Left ventricle myocardium inferior (tissue), 1 donor: ENCODE measurements around the gene IGSF9B. TPM values are rescaled to one million over a fixed set of nuclear protein-coding genes. Genes with fewer than 3 reads are reported as not detected.
"Not testable (repeated sequence)": the region's sequence is repeated elsewhere in the genome, so short reads cannot be mapped to it uniquely, and the experiment has no call there.

ENCODE experiments used
- DNase-seq: peaks from one replicate; pipeline ENCODE4 v3.0.0-alpha.2; 2020
- H3K27ac ChIP-seq: fragments of 200-600 bp; replicated peaks from 2 replicates; pipeline ENCODE4 v1.8.0; 2021
- H3K27me3 ChIP-seq: fragments of 200-600 bp; 2 replicates; pipeline ENCODE4 v1.8.0; 2021; ENCODE audit warnings: low read depth
- H3K36me3 ChIP-seq: fragments of 200-600 bp; 2 replicates; pipeline ENCODE4 v1.8.0; 2021
- H3K4me1 ChIP-seq: fragments of 200-600 bp; 2 replicates; pipeline ENCODE4 v1.8.0; 2021
- H3K4me3 ChIP-seq: fragments of 200-600 bp; 2 replicates; pipeline ENCODE4 v1.8.0; 2021; ENCODE audit warnings: mild to moderate bottlenecking, moderate library complexity
- H3K9me3 ChIP-seq: fragments of 200-600 bp; replicated peaks from 2 replicates; pipeline ENCODE4 v1.8.0; 2021
- CTCF ChIP-seq: fragments of 200-600 bp; IDR thresholded peaks from 2 replicates; pipeline ENCODE4 v1.8.0; 2021; ENCODE audit warnings: antibody characterized with exemption, mild to moderate bottlenecking, borderline replicate concordance
- intact Hi-C: fragments of 100-400 bp; cut with micrococcal nuclease; formaldehyde crosslinking; loops from one replicate; pipeline ENCODE4 v1.11.0; 2022
- long read RNA-seq: library from polyadenylated mRNA; unstranded; transcript quantifications from one replicate; pipeline ENCODE4 v2.0.0, GENCODE V29; 2021
- total RNA-seq: library from RNA; stranded (reverse); fragmentation: NEBNext Ultra II Directional; extraction: Animal tissue kit (Norgen Biotek cat#: 25700); gene quantifications from one replicate; pipeline ENCODE4 v1.2.1, GENCODE V29; 2021
- donor health status: DM: no; HTN: yes; CAD: no; lungs with severe emphysema.

IGSF9B gene
- total RNA-seq = 44.1 TPM
- long read RNA-seq, partial matches to known transcripts = 4 of 11 reads
- long read RNA-seq, other reads (novel, unspliced or antisense) = 7 of 11 reads

DNA sequence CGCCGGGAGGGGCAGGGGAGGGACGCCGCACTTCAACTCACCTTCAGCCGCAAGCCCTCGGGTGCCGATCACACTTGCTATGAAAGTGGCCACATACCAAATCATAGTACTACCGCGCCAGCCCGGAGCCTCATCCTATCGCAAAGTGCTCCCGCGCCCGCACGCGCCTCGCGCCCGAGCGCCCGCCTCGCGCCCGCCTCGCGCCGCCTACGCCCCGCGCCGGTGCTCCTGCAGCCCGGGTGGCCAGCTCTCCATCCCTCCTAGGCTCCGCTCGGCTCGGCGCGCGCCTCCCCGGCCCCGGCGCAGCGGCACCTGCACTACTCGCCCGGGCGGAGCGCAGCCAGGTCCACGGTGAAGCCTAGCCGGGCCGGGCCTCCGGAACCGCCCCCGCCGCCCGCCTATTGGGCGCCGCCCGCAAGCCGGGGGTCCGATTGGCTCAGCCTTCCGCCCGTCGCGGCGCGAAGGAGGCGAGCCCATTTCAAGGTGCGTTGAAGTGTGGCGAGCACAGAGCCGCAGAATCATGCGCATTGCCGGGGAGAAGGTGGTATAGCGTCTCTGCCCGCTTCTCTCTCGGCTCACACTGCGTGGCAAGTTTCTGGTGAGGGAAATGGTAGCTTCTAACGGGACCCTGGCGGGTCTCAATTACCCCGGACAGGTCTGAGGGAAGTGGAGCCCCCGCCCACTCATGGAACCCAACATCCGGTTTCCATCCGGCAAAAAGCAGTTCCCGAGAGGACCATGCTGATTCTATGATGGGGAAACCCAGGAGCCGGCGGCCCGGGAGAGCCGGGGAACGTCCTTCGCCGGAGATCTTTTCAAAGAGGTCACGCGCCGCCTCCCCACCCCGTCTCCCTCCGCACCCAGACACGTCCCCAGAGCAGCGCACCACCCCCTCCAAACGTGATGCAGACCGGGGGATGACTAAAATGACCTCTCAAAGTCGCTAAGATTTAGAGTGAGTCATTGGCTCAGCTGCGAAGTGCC, at the start of gene IGSF9B:
Gene IGSF9B, minus strand, starts transcription at position 319 of the 984 bp plus-strand sequence. Its CDS starts 214 bp downstream, at position 105.
- DNase-seq = peak; percentile 88
- H3K27me3 ChIP-seq = peaks cover 36% of the 10 kb centered on the region
- H3K36me3 ChIP-seq = no peaks in the 10 kb centered on the region
- intact Hi-C loops = loop anchor here (10.0 kb wide), 1 partner anchor 68 kb away; no protein-coding TSS in a partner anchor
- peak within 1 kb of the TSS; percentile 81 for H3K4me3 ChIP-seq
- peaks cover 54% of the 10 kb centered on the region for H3K4me1 ChIP-seq
- peak within 1 kb of the TSS; percentile 96 for H3K27ac ChIP-seq
- H3K9me3 ChIP-seq = no peaks in the 10 kb centered on the region
- no peak for TF ChIP-seq CTCF

- TF ChIP-seq CTCF = no peak
- Histone ChIP-seq H3K27me3 (no peaks in the 10 kb centered on the region), H3K36me3 (no peaks in the 10 kb centered on the region), H3K4me3 (no peak overlapping the region), H3K4me1 (peaks cover 34% of the 10 kb centered on the region), H3K27ac (peak overlapping the region; percentile 47), H3K9me3 (no peaks in the 10 kb centered on the region)
- intact Hi-C loops = no loop called here
- DNase-seq = no peak
These were observed 47.9 kb upstream of the IGSF9B start for GRCh38 chr11:134004496-134005172.

- no peak for TF ChIP-seq CTCF
- no peaks in the 10 kb centered on the region for H3K36me3 ChIP-seq
- H3K9me3 ChIP-seq = no peaks in the 10 kb centered on the region
- DNase-seq = no peak
- peak overlapping the region; percentile 47 for H3K27ac ChIP-seq
- no peak overlapping the region for H3K4me3 ChIP-seq
- H3K4me1 ChIP-seq = peaks cover 34% of the 10 kb centered on the region
- intact Hi-C loops = no loop called here
- no peaks in the 10 kb centered on the region for H3K27me3 ChIP-seq
These were observed 47.2 kb upstream of the IGSF9B start for GRCh38 chr11:134003792-134004495.

- H3K27ac ChIP-seq, intact Hi-C loops, H3K4me3 ChIP-seq, H3K9me3 ChIP-seq, H3K27me3 ChIP-seq, DNase-seq, H3K36me3 ChIP-seq: not testable (repeated sequence)
- peaks cover 28% of the 10 kb centered on the region for H3K4me1 ChIP-seq
These were observed 46.1 kb upstream of the IGSF9B start for GRCh38 chr11:134002819-134003218.

DNA sequence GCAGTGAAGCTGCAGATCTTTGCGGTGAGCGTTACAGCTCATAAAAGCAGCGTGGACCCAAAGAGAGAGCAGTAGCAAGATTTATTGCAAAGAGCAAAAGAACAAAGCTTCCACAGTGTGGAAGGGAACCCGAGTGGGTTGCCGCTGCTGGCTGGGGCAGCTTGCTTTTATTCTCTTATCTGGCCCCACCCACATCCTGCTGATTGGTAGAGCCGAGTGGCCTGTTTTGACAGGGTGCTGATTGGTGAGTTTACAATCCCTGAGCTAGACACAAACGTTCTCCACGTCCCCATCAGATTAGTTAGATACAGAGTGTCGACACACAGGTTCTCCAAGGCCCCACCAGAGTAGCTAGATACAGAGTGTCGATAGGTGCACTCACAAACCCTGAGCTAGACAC, 45.6 kb upstream of the IGSF9B start:
- intact Hi-C loops, H3K36me3 ChIP-seq, H3K27ac ChIP-seq, H3K27me3 ChIP-seq, H3K9me3 ChIP-seq, H3K4me3 ChIP-seq, DNase-seq: not testable (repeated sequence)
- H3K4me1 ChIP-seq = peaks cover 33% of the 10 kb centered on the region

DNA sequence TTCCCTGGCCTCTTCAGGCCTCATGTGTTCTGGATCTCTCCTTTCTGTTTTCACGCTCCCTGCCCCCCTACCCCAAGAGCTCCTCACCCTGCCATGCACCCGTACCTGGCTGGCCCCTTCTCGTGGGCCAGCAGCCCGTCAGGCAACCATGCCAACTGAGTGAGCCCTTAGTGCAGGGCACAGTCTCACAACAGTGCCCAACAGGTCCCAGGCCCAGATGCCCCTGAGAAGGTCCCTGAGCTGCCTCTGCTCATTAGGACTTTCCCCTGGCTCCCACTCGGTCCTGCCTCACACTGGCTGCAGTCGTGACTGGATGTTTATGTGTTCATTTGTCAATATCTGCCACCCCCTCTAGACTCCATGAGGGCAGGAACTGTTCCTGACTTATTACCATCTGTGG, 44.8 kb upstream of the IGSF9B start:
- peaks cover 39% of the 10 kb centered on the region for H3K4me1 ChIP-seq
- H3K27me3 ChIP-seq = no peaks in the 10 kb centered on the region
- H3K4me3 ChIP-seq = no peak overlapping the region
- no peaks in the 10 kb centered on the region for H3K36me3 ChIP-seq
- no peaks in the 10 kb centered on the region for H3K9me3 ChIP-seq
- intact Hi-C loops = no loop called here
- no peak for TF ChIP-seq CTCF
- no peak overlapping the region for H3K27ac ChIP-seq
- DNase-seq = no peak
